Keratinocyte (primary cell): Measurements from ENCODE around the gene IQCK. TPM values are rescaled to one million over a fixed set of nuclear protein-coding genes. Genes with fewer than 3 reads are reported as not detected.

Source experiments
- DNase-seq: peaks from one replicate; pipeline ENCODE4 v3.0.0-alpha.2; 2011; ENCODE audit warnings: low read depth, missing footprints, low spot score
- FAIRE-seq: peaks from 2 replicates; lab custom pipeline; 2011; peaks lifted over from hg19 to GRCh38; lab: Jason Lieb, UNC
- H2AFZ ChIP-seq: 2 replicates; pipeline ENCODE4 v1.6.0; 2012; ENCODE audit warnings: low read length, control low read depth, inconsistent platforms; ENCODE audit not compliant: control insufficient read depth
- H3K27ac ChIP-seq: 2 replicates; pipeline ENCODE4 v1.5.1; 2011; ENCODE audit warnings: low read length; ENCODE audit not compliant: control insufficient read depth, insufficient read depth
- H3K27me3 ChIP-seq: 3 replicates; pipeline ENCODE4 v1.6.0; 2011; ENCODE audit warnings: low read length; ENCODE audit not compliant: control insufficient read depth, insufficient read depth; ENCODE audit errors: extremely low read depth
- H3K36me3 ChIP-seq, 2 experiments: 2 replicates in 1 of 2; 3 replicates in 1 of 2; pipeline ENCODE4 v1.5.1; 2011; ENCODE audit warnings: low read length in 2 of 2, mild to moderate bottlenecking in 1 of 2; ENCODE audit not compliant: control insufficient read depth in 2 of 2, insufficient read depth in 2 of 2; ENCODE audit errors: extremely low read depth in 1 of 2
- H3K4me1 ChIP-seq: 3 replicates; pipeline ENCODE4 v1.5.1; 2011; ENCODE audit warnings: low read length; ENCODE audit not compliant: control insufficient read depth, insufficient read depth; ENCODE audit errors: extremely low read depth
- H3K4me2 ChIP-seq: 3 replicates; pipeline ENCODE4 v1.6.0; 2011; ENCODE audit warnings: low read depth, low read length; ENCODE audit not compliant: control insufficient read depth, insufficient read depth; ENCODE audit errors: extremely low read depth
- H3K4me3 ChIP-seq, 3 experiments: fragments of 200-600 bp in 1 of 3; sonication (generic) in 1 of 3; 2 replicates in 2 of 3; 3 replicates in 1 of 3; pipeline ENCODE4 v1.5.1; 2011 to 2016; ENCODE audit warnings: low read length in 3 of 3, mild to moderate bottlenecking in 3 of 3, control low read depth in 2 of 3, inconsistent platforms in 1 of 3, low read depth in 1 of 3, mixed read lengths in 1 of 3, mixed run types in 1 of 3, moderate library complexity in 1 of 3; ENCODE audit not compliant: control insufficient read depth in 2 of 3, insufficient read depth in 2 of 3; ENCODE audit errors: extremely low read depth in 1 of 3
- H3K79me2 ChIP-seq: 2 replicates; pipeline ENCODE4 v1.6.0; 2012; ENCODE audit warnings: low read length; ENCODE audit not compliant: control insufficient read depth, insufficient read depth
- H3K9ac ChIP-seq: 3 replicates; pipeline ENCODE4 v1.6.0; 2011; ENCODE audit warnings: low read length; ENCODE audit not compliant: control insufficient read depth, insufficient read depth; ENCODE audit errors: extremely low read depth
- H3K9me1 ChIP-seq: 3 replicates; pipeline ENCODE4 v1.6.0; 2011; ENCODE audit warnings: low read length; ENCODE audit not compliant: control insufficient read depth, insufficient read depth; ENCODE audit errors: extremely low read depth
- H3K9me3 ChIP-seq: 2 replicates; pipeline ENCODE4 v1.5.1; 2012; ENCODE audit warnings: low read depth, low read length; ENCODE audit not compliant: control insufficient read depth
- H4K20me1 ChIP-seq: 3 replicates; pipeline ENCODE4 v1.6.0; 2011; ENCODE audit warnings: low read length; ENCODE audit not compliant: control insufficient read depth, insufficient read depth; ENCODE audit errors: extremely low read depth
- CTCF ChIP-seq, 3 experiments: IDR thresholded peaks in 1 of 3; conservative IDR thresholded peaks in 1 of 3; optimal IDR thresholded peaks in 1 of 3; 2 replicates in 2 of 3; 3 replicates in 1 of 3; pipeline versions ENCODE3 to v1.5.1; 2011; ENCODE audit warnings: low read length in 3 of 3, mild to moderate bottlenecking in 3 of 3, moderate library complexity in 2 of 3, control low read depth in 1 of 3, inconsistent platforms in 1 of 3; ENCODE audit not compliant: insufficient read depth in 2 of 3; ENCODE audit errors: extremely low read depth in 1 of 3
- EZH2 ChIP-seq: IDR thresholded peaks from one replicate; pipeline ENCODE4 v1.6.1; 2012; ENCODE audit warnings: inconsistent platforms, mild to moderate bottlenecking, low read length, moderate library complexity
- dilution Hi-C: fragments of 300-500 bp; cut with MboI; formaldehyde crosslinking; loops from one replicate; pipeline ENCODE4 v1.7.0; 2020; ENCODE audit warnings: low sequenced_read_pairs; ENCODE audit not compliant: extremely low pct_ligation_motif_present
- polyA plus RNA-seq, 5 experiments: library from polyadenylated mRNA; depleted of rRNA in 3 of 5; stranded (reverse) in 3 of 5; stranded (forward) in 1 of 5; unstranded in 1 of 5; fragments of >200 nt; gene quantifications; 1 replicate in 1 of 5; 2 replicates in 3 of 5; 3 replicates in 1 of 5; pipeline versions ENCODE4 v1.2.1 to v1.2.3, GENCODE V29; 2011 to 2012; ENCODE audit warnings: missing spikeins in 2 of 5, low read depth in 1 of 5, low replicate concordance in 1 of 5

IQCK gene
- polyA plus RNA-seq, 1 donor (not counting 4 experiments of a cell fraction or from before 2014, with no cell fraction given) = 9.7 TPM

- FAIRE-seq = no peak
- no peaks in the 10 kb centered on the region for H3K9me1 ChIP-seq
- no peak overlapping the region for H3K9ac ChIP-seq
- H3K36me3 ChIP-seq = no peaks in the 10 kb centered on the region
- no peaks in the 10 kb centered on the region for H4K20me1 ChIP-seq
- no peak overlapping the region for H3K4me2 ChIP-seq
- no peaks in the 10 kb centered on the region for H3K79me2 ChIP-seq
- no peak for TF ChIP-seq CTCF (optimal IDR thresholded peaks at IDR 0.05 in 1 of 3, IDR thresholded peaks at IDR 0.05 in 1 of 3, conservative IDR thresholded peaks at IDR 0.05 in 1 of 3; ENCODE audit: extremely low read depth in 1 of 3, insufficient read depth in 2 of 3, low read length in 3 of 3)
- TF ChIP-seq EZH2 = no peak
- H3K4me1 ChIP-seq = no peaks in the 10 kb centered on the region
- H3K27me3 ChIP-seq = no peaks in the 10 kb centered on the region
- DNase-seq = no peak
- H2AFZ ChIP-seq = no peak overlapping the region
- no peaks in the 10 kb centered on the region for H3K9me3 ChIP-seq
- H3K4me3 ChIP-seq = no peak overlapping the region
- dilution Hi-C loops = no loop called here
- no peak overlapping the region for H3K27ac ChIP-seq
Measured at GRCh38 chr16:19823322-19823721, 105.3 kb downstream of the IQCK start.

GRCh38 chr16:19824216-19824615, 106.1 kb downstream of the IQCK start:
- no peaks in the 10 kb centered on the region for H3K9me3 ChIP-seq
- dilution Hi-C loops = no loop called here
- FAIRE-seq = no peak
- H3K79me2 ChIP-seq = no peaks in the 10 kb centered on the region
- no peak overlapping the region for H3K27ac ChIP-seq
- no peaks in the 10 kb centered on the region for H3K4me1 ChIP-seq
- H3K4me3 ChIP-seq = no peak overlapping the region
- no peak for DNase-seq
- no peaks in the 10 kb centered on the region for H3K36me3 ChIP-seq
- H3K4me2 ChIP-seq = no peak overlapping the region
- H4K20me1 ChIP-seq = no peaks in the 10 kb centered on the region
- H3K9ac ChIP-seq = no peak overlapping the region
- H3K9me1 ChIP-seq = no peaks in the 10 kb centered on the region
- H2AFZ ChIP-seq = no peak overlapping the region
- TF ChIP-seq CTCF (optimal IDR thresholded peaks at IDR 0.05 in 1 of 3, IDR thresholded peaks at IDR 0.05 in 1 of 3, conservative IDR thresholded peaks at IDR 0.05 in 1 of 3; ENCODE audit: extremely low read depth in 1 of 3, insufficient read depth in 2 of 3, low read length in 3 of 3) (no peak), EZH2 (no peak)
- H3K27me3 ChIP-seq = no peaks in the 10 kb centered on the region
